ENCODE measurements around the gene THOP1.

THOP1 gene

DNA sequence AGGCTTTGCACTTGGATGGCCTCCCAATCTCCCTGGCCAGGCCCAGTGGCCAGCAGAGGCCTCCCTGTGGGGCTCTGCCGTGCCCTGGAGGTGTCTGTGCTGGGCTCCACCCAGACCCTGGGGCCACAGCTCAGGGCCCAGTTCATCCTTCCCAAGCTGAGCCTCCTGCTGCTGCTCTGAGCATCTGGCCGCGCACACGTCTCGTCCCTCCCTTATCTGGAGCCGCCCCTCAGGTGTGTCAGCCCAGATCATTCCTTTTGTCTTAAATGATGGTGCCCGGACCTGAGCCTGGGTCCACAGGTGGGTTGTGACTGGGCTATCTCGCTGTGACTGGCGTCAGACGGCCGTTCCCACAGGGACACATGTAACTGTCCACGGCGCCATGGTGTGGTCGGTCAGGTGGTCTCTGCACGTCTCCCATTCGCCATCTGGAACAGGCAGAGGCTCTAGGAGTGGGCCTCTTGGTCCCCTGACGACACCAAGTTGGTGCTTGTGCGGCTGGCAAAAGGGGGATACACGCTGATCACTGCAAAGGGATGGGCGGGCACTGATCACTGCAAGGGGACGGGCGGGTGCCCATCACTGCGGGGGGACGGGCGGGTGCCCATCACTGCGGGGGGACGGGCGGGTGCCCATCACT lies 20.1 kb downstream of the THOP1 start:
- Histone ChIP-seq H3K23ac (ENCODE audit: low read length in 2 of 2) (no peak overlapping the region), H2AFZ (ENCODE audit: low read depth, low read length) (no peak overlapping the region), H3K4ac (ENCODE audit: low read depth in 1 of 2, low read length in 2 of 2) (no peak overlapping the region), H2AK5ac (ENCODE audit: low read length, severe bottlenecking) (no peak overlapping the region), H3K79me1 (replicated peaks; ENCODE audit: low read length, poor library complexity, severe bottlenecking) (peaks cover 48% of the 10 kb centered on the region), H4K91ac (ENCODE audit: low read length) (no peak overlapping the region), H2BK15ac (ENCODE audit: low read depth, poor library complexity, severe bottlenecking) (no peak overlapping the region), H3K18ac (ENCODE audit: low read depth in 1 of 2, low read length in 2 of 2) (no peak overlapping the region), H3K4me2 (ENCODE audit: low read length, poor library complexity, severe bottlenecking) (no peak overlapping the region), H3K27ac (ENCODE audit: low read length, poor library complexity, severe bottlenecking) (no peak overlapping the region), H2BK12ac (ENCODE audit: low read length in 2 of 2) (no peak overlapping the region), H3K27me3 (ENCODE audit: control insufficient read depth in 1 of 2, insufficient read depth in 1 of 2, low read length in 2 of 2) (no peaks in the 10 kb centered on the region), H4K8ac (ENCODE audit: low read length) (no peak overlapping the region), H2BK5ac (ENCODE audit: low read depth, low read length, poor library complexity, severe bottlenecking) (no peak overlapping the region), H2BK120ac (ENCODE audit: low read depth, low read length) (no peak overlapping the region), H3K14ac (ENCODE audit: low read length in 2 of 2) (no peak overlapping the region), H3K4me1 (ENCODE audit: control insufficient read depth, insufficient read depth, low read depth, low read length) (no peaks in the 10 kb centered on the region), H3K36me3 (ENCODE audit: control insufficient read depth in 1 of 2, insufficient read depth in 2 of 2, low read depth in 1 of 2, low read length in 2 of 2) (peaks cover 51 to 99% of the 10 kb centered on the region in 2 experiments), H3K9me3 (ENCODE audit: control insufficient read depth, low read length) (no peaks in the 10 kb centered on the region), H3K4me3 (ENCODE audit: insufficient read depth in 1 of 2, low read depth in 1 of 2, low read length in 2 of 2) (no peak overlapping the region), H3K9ac (ENCODE audit: low read length) (no peak overlapping the region)
- no peak for DNase-seq
- 98% methylated on average over 24 of the region's 28 CpGs for WGBS

DNA sequence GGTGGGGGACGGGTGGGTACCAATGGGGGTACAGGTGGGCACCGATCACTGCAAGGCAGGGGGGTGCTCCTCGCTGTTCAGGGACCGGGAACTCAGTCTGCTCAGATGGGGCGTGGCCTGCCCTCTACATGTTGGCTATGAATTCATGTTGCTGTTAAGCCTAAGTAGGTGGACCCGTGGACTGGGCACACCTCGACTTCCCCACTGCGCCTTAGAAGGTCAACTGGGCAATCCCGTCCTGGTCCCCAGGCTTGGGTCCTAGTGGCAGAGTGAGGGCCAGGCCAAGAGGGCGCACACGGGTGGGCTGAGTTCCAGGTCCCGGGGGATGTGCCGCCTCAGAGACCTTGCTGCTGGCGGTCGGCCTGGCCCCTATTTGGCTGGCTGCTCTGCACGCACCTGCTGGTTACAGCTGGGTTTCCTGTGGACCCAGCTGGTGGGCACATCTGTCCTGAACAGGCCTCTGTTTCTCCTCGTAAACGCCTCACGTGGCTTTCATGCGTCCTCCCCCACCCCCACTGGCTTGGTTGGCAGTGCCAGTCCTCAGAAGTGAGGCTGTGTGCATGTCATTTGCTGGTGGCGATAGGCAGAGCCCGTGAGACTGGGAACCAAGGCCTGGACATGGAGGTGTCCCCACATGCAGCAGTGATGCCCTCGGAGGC lies 20.8 kb downstream of the THOP1 start:
- Histone ChIP-seq H2BK12ac (ENCODE audit: low read length in 2 of 2) (no peak overlapping the region), H3K18ac (ENCODE audit: low read depth in 1 of 2, low read length in 2 of 2) (no peak overlapping the region), H2AFZ (ENCODE audit: low read depth, low read length) (no peak overlapping the region), H2BK15ac (ENCODE audit: low read depth, poor library complexity, severe bottlenecking) (no peak overlapping the region), H4K91ac (ENCODE audit: low read length) (no peak overlapping the region), H4K8ac (ENCODE audit: low read length) (no peak overlapping the region), H2AK5ac (ENCODE audit: low read length, severe bottlenecking) (no peak overlapping the region), H3K36me3 (ENCODE audit: control insufficient read depth in 1 of 2, insufficient read depth in 2 of 2, low read depth in 1 of 2, low read length in 2 of 2) (peaks cover 48 to 99% of the 10 kb centered on the region in 2 experiments), H3K23ac (ENCODE audit: low read length in 2 of 2) (no peak overlapping the region), H3K4me1 (ENCODE audit: control insufficient read depth, insufficient read depth, low read depth, low read length) (peaks cover 3% of the 10 kb centered on the region), H3K4ac (ENCODE audit: low read depth in 1 of 2, low read length in 2 of 2) (no peak overlapping the region), H3K27ac (ENCODE audit: low read length, poor library complexity, severe bottlenecking) (no peak overlapping the region), H3K9me3 (ENCODE audit: control insufficient read depth, low read length) (no peaks in the 10 kb centered on the region), H2BK120ac (ENCODE audit: low read depth, low read length) (no peak overlapping the region), H2BK5ac (ENCODE audit: low read depth, low read length, poor library complexity, severe bottlenecking) (no peak overlapping the region), H3K9ac (ENCODE audit: low read length) (no peak overlapping the region), H3K4me2 (ENCODE audit: low read length, poor library complexity, severe bottlenecking) (no peak overlapping the region), H3K27me3 (ENCODE audit: control insufficient read depth in 1 of 2, insufficient read depth in 1 of 2, low read length in 2 of 2) (no peaks in the 10 kb centered on the region), H3K14ac (ENCODE audit: low read length in 2 of 2) (no peak overlapping the region), H3K4me3 (ENCODE audit: insufficient read depth in 1 of 2, low read depth in 1 of 2, low read length in 2 of 2) (no peak overlapping the region), H3K79me1 (replicated peaks; ENCODE audit: low read length, poor library complexity, severe bottlenecking) (peaks cover 42% of the 10 kb centered on the region)
- no peak for DNase-seq
- 98% methylated on average over 23 of the region's 23 CpGs for WGBS

DNA sequence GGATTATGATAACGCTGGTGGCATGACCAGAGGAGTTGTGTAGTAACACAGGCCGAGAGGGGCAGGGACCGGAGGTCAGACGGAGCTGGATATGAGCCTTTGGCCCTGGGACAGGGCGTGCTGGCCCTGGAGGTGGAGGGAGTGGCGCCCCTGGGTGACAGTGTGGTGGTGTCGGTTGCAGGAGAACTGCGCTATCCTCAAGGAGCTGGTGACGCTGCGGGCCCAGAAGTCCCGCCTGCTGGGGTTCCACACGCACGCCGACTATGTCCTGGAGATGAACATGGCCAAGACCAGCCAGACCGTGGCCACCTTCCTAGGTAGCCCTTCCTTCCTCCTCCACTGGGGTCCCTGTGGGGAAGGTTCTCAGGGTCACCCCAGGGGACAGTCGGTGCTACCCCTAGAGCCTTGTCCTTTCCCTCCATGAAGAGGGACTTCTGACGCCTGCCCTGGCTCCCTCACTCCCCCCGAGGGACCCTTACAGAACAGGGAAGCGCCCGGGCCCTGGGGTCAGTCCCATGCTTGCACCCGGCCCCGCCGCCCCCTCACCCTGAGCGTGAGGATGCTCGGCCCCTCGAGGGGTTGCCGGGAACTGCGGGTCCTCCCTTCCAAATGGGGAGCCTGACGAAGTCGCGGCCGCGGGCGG lies 21.6 kb downstream of the THOP1 start:
- no peak for DNase-seq
- Histone ChIP-seq H3K9ac (ENCODE audit: low read length) (no peak overlapping the region), H2BK120ac (ENCODE audit: low read depth, low read length) (no peak overlapping the region), H3K4ac (ENCODE audit: low read depth in 1 of 2, low read length in 2 of 2) (no peak overlapping the region), H3K36me3 (ENCODE audit: control insufficient read depth in 1 of 2, insufficient read depth in 2 of 2, low read depth in 1 of 2, low read length in 2 of 2) (peaks cover 48 to 99% of the 10 kb centered on the region in 2 experiments), H4K8ac (ENCODE audit: low read length) (no peak overlapping the region), H3K23ac (ENCODE audit: low read length in 2 of 2) (no peak overlapping the region), H3K27me3 (ENCODE audit: control insufficient read depth in 1 of 2, insufficient read depth in 1 of 2, low read length in 2 of 2) (no peaks in the 10 kb centered on the region), H3K14ac (ENCODE audit: low read length in 2 of 2) (no peak overlapping the region), H2BK15ac (ENCODE audit: low read depth, poor library complexity, severe bottlenecking) (no peak overlapping the region), H3K9me3 (ENCODE audit: control insufficient read depth, low read length) (no peaks in the 10 kb centered on the region), H3K4me1 (ENCODE audit: control insufficient read depth, insufficient read depth, low read depth, low read length) (peaks cover 4% of the 10 kb centered on the region), H3K4me2 (ENCODE audit: low read length, poor library complexity, severe bottlenecking) (no peak overlapping the region), H2AK5ac (ENCODE audit: low read length, severe bottlenecking) (no peak overlapping the region), H3K79me1 (replicated peaks; ENCODE audit: low read length, poor library complexity, severe bottlenecking) (peaks cover 34% of the 10 kb centered on the region), H3K27ac (ENCODE audit: low read length, poor library complexity, severe bottlenecking) (no peak overlapping the region), H2AFZ (ENCODE audit: low read depth, low read length) (no peak overlapping the region), H3K18ac (ENCODE audit: low read depth in 1 of 2, low read length in 2 of 2) (no peak overlapping the region), H3K4me3 (ENCODE audit: insufficient read depth in 1 of 2, low read depth in 1 of 2, low read length in 2 of 2) (no peak overlapping the region), H2BK12ac (ENCODE audit: low read length in 2 of 2) (no peak overlapping the region), H2BK5ac (ENCODE audit: low read depth, low read length, poor library complexity, severe bottlenecking) (no peak overlapping the region), H4K91ac (ENCODE audit: low read length) (no peak overlapping the region)
- WGBS, result 97% methylated on average over 34 of the region's 34 CpGs

DNA sequence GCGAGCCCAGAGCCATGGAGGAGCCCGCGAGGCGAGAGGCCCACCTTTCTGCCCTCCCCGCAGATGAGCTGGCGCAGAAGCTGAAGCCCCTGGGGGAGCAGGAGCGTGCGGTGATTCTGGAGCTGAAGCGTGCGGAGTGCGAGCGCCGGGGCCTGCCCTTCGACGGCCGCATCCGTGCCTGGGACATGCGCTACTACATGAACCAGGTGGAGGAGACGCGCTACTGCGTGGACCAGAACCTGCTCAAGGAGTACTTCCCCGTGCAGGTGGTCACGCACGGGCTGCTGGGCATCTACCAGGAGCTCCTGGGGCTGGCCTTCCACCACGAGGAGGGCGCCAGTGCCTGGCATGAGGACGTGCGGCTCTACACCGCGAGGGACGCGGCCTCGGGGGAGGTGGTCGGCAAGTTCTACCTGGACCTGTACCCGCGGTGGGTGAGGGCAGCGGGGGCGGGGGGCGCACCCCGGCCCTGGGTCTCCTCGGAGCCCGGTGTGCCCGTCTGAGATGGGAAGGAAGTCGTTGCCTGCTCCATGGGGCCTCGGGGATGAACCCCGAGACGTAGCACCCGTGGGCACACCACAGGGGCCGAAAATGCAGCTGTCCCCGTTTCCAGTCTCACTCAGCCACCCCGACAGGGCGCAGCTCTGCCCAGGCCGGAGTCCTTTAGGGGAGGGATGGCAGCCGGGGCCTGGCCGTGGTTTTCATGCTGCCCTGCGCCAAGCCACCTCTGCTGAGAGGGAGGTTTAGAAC lies 22.3 kb downstream of the THOP1 start:
- Histone ChIP-seq H3K4me2 (ENCODE audit: low read length, poor library complexity, severe bottlenecking) (no peak overlapping the region), H3K4me3 (ENCODE audit: insufficient read depth in 1 of 2, low read depth in 1 of 2, low read length in 2 of 2) (no peak overlapping the region), H3K79me1 (replicated peaks; ENCODE audit: low read length, poor library complexity, severe bottlenecking) (peaks cover 30% of the 10 kb centered on the region), H4K91ac (ENCODE audit: low read length) (no peak overlapping the region), H3K4me1 (ENCODE audit: control insufficient read depth, insufficient read depth, low read depth, low read length) (peaks cover 4% of the 10 kb centered on the region), H3K27ac (ENCODE audit: low read length, poor library complexity, severe bottlenecking) (no peak overlapping the region), H2BK120ac (ENCODE audit: low read depth, low read length) (no peak overlapping the region), H2BK5ac (ENCODE audit: low read depth, low read length, poor library complexity, severe bottlenecking) (no peak overlapping the region), H2AK5ac (ENCODE audit: low read length, severe bottlenecking) (no peak overlapping the region), H3K9ac (ENCODE audit: low read length) (no peak overlapping the region), H2AFZ (ENCODE audit: low read depth, low read length) (no peak overlapping the region), H3K27me3 (ENCODE audit: control insufficient read depth in 1 of 2, insufficient read depth in 1 of 2, low read length in 2 of 2) (no peaks in the 10 kb centered on the region), H3K18ac (ENCODE audit: low read depth in 1 of 2, low read length in 2 of 2) (no peak overlapping the region), H3K36me3 (ENCODE audit: control insufficient read depth in 1 of 2, insufficient read depth in 2 of 2, low read depth in 1 of 2, low read length in 2 of 2) (peaks cover 45 to 99% of the 10 kb centered on the region in 2 experiments), H3K4ac (ENCODE audit: low read depth in 1 of 2, low read length in 2 of 2) (no peak overlapping the region), H2BK15ac (ENCODE audit: low read depth, poor library complexity, severe bottlenecking) (no peak overlapping the region), H2BK12ac (ENCODE audit: low read length in 2 of 2) (no peak overlapping the region), H4K8ac (ENCODE audit: low read length) (no peak overlapping the region), H3K23ac (ENCODE audit: low read length in 2 of 2) (no peak overlapping the region), H3K14ac (ENCODE audit: low read length in 2 of 2) (no peak overlapping the region), H3K9me3 (ENCODE audit: control insufficient read depth, low read length) (no peaks in the 10 kb centered on the region)
- no peak for DNase-seq
- 98% methylated on average over 56 of the region's 56 CpGs for WGBS
